NCI-H1930 (cell line): ENCODE measurements around the gene GFRA4.

Experiments used
- DNase-seq, 2 experiments: peaks; one replicate each; lab custom pipeline; 2025; lab: John Stamatoyannopoulos, UW

The GFRA4 gene, protein sequence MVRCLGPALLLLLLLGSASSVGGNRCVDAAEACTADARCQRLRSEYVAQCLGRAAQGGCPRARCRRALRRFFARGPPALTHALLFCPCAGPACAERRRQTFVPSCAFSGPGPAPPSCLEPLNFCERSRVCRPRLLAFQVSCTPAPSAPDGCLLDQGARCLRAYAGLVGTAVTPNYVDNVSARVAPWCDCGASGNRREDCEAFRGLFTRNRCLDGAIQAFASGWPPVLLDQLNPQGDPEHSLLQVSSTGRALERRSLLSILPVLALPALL

GRCh38 chr20:3663031-3663701 lies at the start of gene GFRA4:
GFRA4 (minus strand) TSS chr20:3663399; CDS start chr20:3663399, 0 bp downstream.
- no peak for DNase-seq

- no peak for DNase-seq
Measured at GRCh38 chr20:3712279-3712873, 49.2 kb upstream of the GFRA4 start, which contains the start of gene SIGLEC1. SIGLEC1 (minus strand) TSS chr20:3712600; CDS start chr20:3707128, 5,472 bp downstream.

GRCh38 chr20:3711484-3711941 lies 48.3 kb upstream of the GFRA4 start:
- DNase-seq: no peak

DNA sequence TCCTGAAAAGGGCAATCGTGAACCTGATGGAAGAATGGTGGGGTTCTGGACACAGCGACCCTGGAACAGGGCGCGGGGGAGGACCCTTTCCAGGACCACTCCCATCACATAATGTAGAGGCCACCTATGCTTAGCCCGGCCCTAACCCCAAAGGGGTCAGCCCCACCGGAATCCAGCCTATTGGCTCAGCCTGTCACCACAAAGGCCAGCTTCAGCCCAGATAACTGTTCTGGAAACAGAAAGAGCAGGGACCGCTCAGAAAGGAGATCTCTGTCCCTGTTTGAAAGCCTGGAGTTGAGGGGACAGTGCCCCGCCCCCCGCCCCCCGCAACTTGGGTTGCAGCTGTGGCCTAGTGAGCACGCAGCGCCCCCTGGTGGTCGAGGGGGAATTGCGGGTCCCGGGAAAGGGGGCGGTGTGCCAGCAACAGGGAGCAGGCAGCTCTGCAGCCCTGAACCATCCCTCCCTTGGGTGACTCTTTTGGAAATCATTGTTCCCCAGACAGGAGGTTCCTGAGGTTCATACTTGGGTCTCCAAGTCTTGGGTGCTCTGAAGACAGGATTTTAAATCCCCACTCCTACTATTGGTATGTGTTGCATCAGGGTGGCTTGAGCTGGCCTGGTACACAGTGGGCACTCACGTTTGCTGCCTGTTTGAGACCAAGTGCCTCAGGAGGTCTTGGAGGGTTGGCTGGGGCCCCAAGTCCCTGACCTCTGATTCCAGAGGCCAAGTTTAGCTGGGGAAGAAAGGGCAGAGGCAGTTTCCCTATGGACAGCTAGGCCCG lies 47.7 kb upstream of the GFRA4 start:
- DNase-seq: peak; percentile 12 to 71

DNA sequence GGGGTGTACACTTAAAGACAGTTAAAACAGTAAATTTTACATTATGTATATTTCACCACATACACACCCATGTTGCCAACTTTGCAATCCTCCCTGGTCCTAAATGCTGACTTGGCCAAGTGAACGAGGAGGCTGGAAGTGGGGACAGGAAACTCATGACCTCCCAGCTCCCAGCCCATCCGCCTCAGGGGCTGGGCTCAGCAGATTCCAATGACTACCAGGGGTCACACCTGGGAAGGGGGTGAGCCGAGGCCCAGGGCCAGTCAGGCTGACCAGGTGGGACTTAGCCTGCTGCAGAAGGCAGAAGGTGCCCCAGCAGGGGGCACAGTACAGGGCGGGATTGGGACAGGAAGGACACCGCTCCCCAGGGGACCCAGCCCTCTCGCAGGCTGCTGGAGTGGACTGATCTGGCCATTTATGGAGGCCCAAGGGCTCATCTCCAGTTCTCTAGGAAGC lies 46.8 kb upstream of the GFRA4 start:
- no peak for DNase-seq

- no peak for DNase-seq
Measured at GRCh38 chr20:3707508-3707899, 44.3 kb upstream of the GFRA4 start.

- DNase-seq: no peak
Measured at GRCh38 chr20:3706774-3707507, 43.7 kb upstream of the GFRA4 start.

GRCh38 chr20:3705970-3706739 lies 43.0 kb upstream of the GFRA4 start:
- DNase-seq: no peak

DNA sequence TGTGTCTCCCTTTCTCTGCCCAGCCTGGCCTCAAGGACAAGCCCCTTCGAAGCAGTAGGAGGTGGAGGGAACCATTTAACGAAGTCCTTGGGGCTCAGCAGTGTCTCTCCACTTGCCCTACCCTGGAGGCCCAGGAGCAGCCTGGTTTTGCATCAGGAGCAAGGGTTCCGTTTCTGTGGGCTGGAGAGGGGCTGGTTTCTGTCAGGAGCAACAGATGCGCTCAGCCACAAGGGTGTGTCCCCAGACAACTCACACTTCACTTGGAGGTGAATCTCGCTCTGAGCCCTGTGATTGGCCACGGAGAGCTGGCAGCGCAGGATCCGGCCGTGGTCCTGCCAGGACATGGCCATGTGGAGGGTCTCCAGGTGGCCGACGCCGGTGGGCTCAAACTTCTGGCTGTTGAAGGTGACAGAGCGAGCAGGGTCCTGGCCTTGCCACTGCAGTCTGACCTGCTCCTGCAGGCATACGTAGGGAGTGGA lies 42.3 kb upstream of the GFRA4 start:
- no peak for DNase-seq

DNA sequence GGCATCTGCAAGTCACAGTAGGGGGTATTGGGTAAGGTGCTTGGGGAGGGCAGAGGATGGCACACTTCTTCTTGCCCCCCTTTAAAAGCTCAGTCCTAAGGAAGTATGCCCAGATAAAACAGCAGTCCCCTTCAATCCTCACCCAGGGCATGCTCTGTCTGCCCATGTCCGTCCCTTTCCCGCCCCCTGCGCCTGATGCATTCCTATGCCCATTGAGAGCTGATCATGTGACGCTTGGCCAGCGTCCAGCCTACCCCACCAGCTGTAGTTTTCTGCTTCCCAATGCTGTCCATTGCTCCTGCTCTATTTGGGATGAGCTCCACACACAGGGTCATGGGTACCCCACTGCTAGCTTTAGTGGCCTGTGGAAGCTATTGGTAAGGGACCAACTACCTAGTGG lies 40.9 kb upstream of the GFRA4 start:
- no peak for DNase-seq

- DNase-seq: no peak
Measured at GRCh38 chr20:3702611-3703391, 39.6 kb upstream of the GFRA4 start.

DNA sequence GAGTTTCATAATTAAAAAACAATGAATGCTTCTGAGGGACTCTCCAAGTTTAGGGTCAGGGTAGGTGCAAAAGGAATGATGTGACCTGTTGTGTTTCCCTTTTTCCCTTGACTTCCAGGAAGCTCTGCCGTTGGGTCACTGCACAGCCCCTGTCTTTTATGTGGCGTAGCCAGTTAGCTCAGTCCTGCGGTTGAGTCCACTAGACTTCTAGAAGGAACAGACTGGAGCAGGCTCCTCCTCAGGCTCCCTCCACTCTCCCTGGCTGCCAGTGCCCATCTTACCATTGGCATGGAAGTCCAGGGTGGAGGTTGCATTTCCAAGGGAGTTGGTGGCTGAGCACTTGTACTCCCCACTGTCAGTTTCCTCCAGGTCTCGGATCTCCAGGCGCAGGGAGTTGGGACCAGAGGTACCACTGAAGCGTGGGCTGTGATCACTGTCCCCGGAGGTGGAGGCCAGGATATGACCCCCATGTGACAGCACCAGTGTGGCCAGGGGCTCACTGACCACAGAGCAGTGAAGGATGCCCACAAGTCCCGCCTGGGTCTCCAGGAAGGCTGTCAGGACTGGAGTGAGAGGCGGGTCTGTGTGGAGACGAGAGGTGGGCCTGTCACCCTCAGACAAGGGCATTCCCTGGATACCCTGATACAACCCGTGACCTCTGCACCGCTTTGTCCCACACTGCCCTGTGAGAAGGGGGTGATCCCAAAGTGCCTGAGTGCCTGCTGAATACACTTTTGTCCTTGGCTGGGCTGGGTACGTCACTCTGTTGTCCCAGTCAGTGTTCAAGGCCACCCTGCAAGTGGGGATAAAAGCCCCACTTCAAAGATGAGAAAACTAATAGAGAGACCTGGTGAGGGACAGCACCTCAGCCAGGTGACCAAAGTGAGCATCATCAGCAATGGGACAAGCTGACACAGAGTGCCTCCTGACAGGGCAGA lies 38.1 kb upstream of the GFRA4 start:
- no peak for DNase-seq

DNA sequence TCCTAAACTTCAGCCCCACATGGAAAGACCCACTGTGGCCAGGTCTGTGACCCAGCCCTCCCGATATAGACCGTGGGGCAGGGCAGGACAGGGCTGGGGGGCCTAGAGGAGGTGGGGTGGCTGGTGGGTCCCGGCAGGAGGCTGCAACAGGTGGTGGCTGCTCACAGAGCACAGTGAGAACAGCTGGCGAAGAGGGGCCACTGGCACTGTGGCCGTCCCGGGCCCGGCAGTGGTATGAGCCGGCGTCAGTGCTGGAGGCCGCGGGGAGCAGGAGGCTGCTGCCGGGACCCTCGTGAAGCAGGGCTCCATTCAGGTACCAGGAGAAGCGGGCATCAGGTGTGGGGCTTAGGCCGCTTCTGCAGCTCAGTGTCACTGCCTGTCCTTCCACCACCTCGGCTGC lies 35.8 kb upstream of the GFRA4 start:
- no peak for DNase-seq

GRCh38 chr20:3698591-3699001 lies 35.4 kb upstream of the GFRA4 start:
- no peak for DNase-seq

- DNase-seq: no peak
Measured at GRCh38 chr20:3697588-3698305, 34.5 kb upstream of the GFRA4 start.

DNA sequence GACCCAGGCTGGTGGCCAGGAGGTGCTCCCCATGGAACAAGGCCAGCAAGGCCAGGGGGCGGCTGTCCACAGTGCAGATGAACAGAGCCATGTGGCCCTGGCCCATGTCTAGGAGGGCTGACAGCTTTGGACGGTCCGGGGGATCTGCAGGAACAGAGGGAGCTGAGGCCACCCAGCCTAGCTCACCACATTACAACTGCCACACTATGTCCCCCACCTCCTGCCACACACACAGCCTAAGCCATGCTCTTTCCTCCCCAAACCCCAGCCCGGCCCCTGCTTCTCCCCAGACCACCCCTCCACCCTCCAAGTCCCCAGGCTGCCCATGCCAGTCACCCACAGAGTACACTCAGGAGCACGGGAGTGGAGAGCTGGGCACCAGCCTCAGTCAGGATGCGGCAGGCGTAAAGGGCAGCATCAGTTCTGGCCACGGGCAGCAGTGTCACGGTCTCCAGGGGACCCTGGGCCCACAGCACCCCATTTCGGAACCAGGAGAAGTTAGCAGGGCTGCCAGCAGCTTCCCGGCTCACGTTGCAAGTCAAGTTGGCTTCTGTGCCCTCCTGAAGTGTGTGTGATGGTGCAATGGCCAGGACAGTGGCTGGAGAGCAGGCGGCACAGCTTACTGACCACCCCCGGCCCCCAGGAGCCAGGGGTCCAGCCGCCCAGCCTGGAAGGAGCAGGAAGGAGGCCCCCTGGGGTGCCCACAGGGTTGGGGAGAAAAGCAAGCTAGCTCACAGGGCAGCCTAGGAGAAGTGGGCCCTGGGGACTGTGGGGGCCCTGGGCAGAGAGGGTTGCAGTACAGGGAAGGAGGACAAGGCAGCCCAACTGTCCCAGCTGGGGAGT lies 33.8 kb upstream of the GFRA4 start:
- no peak for DNase-seq

GRCh38 chr20:3696200-3696599 lies 33.0 kb upstream of the GFRA4 start:
- DNase-seq: no peak
